B cell (primary cell): Measurements from ENCODE around the gene XPNPEP1.

Source experiments
- CTCF ChIP-seq: fragments of 200-600 bp; IDR thresholded peaks from one replicate; pipeline ENCODE4 v1.8.0; 2022; ENCODE audit warnings: antibody characterized with exemption, mild to moderate bottlenecking
- EZH2 ChIP-seq: IDR thresholded peaks from 2 replicates; pipeline ENCODE4 v1.6.1; 2012; ENCODE audit warnings: borderline replicate concordance, low read depth, mild to moderate bottlenecking, moderate library complexity, low read length; ENCODE audit not compliant: insufficient read depth, poor library complexity, severe bottlenecking

GRCh38 chr10:109820620-109821405 is 102.5 kb downstream of the XPNPEP1 start:
- TF ChIP-seq CTCF (no peak), EZH2 (no peak)
